Parathyroid adenoma (tissue), 2 donors: Measurements from ENCODE around the gene GNA15.

Experiments
- H2AFZ ChIP-seq: fragments of 300-600 bp; sonication (generic); one replicate; pipeline ENCODE4 v1.7.0; 2017; ENCODE audit warnings: antibody characterized with exemption, mild to moderate bottlenecking
- H3K27ac ChIP-seq: fragments of 300-600 bp; sonication (generic); one replicate; pipeline ENCODE4 v1.7.0; 2017
- H3K27me3 ChIP-seq: fragments of 300-600 bp; sonication (generic); one replicate; pipeline ENCODE4 v1.7.0; 2017; ENCODE audit warnings: low read length; ENCODE audit not compliant: control insufficient read depth, insufficient read depth
- H3K36me3 ChIP-seq: fragments of 300-600 bp; sonication (generic); one replicate; pipeline ENCODE4 v1.7.0; 2017; ENCODE audit warnings: low read length; ENCODE audit not compliant: control insufficient read depth, insufficient read depth
- H3K4me1 ChIP-seq: fragments of 300-600 bp; sonication (generic); one replicate; pipeline ENCODE4 v1.7.0; 2017; ENCODE audit warnings: control low read depth
- H3K4me2 ChIP-seq: fragments of 300-600 bp; sonication (generic); one replicate; pipeline ENCODE4 v1.7.0; 2017; ENCODE audit warnings: low read length
- H3K4me3 ChIP-seq: fragments of 300-600 bp; sonication (generic); one replicate; pipeline ENCODE4 v1.7.0; 2017; ENCODE audit warnings: low read depth, low read length
- H3K79me2 ChIP-seq: fragments of 300-600 bp; sonication (generic); one replicate; pipeline ENCODE4 v1.7.0; 2017; ENCODE audit warnings: control low read depth
- H3K9ac ChIP-seq: fragments of 300-600 bp; sonication (generic); one replicate; pipeline ENCODE4 v1.7.0; 2017; ENCODE audit warnings: mild to moderate bottlenecking
- H3K9me3 ChIP-seq: fragments of 300-600 bp; sonication (generic); one replicate; pipeline ENCODE4 v1.7.0; 2017; ENCODE audit warnings: low read length; ENCODE audit not compliant: control insufficient read depth
- TF ChIP-seq, protein P1 (sequence below): fragments of 300-600 bp; sonication (generic); IDR thresholded peaks from one replicate; pipeline ENCODE4 v1.7.0; 2017; ENCODE audit warnings: antibody characterized with exemption, mild to moderate bottlenecking
- donor health status: primary hyperparathyroidism.

GNA15 gene

DNA sequence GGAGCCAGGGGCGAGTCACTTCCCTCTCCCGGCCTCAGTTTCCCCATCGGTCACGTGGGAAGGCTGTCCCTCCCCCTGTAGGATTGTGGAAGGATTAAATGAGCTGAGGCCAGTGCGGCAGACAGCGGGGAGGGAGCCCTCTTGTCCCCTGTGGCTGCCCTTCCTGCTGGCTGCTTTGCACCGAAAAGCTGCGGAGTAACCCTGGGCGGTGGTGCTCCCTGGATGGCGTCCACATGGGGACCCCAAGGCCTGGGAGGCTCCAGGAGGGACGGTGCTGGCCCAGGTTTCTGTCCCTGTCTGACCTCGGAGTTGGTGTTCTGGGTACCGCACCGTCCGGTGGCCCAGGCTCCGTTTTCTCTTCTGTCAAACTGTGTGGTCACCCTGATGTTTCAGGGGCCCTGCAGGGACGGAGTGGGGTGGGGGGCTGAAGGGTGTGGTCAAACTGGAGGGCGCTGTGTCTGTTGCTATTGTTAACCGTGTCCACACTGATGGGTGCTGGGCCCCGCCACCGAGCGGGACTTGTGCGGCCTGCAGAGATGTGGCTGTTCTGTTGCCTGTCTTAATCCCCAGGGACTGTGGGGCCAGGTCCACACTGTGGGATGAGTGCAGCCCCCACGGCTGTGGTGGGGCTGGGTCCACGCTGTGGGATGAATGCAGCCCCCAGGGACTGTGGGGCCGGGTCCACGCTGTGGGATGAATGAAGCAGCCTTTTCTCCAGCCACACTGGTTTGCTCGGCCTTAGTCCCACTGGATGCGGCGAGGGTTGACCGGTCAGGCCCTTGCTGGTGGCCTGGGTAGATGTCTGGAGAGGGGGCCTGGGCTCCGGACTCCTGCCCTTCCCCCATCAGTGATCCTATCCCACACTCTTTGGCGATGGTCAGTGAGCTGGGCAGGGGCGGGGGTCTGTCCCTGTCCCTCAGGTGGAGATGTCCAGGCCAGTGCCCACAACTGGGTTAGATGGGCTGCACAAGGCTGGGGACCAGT is 34.8 kb upstream of the GNA15 start:
- no peaks in the 10 kb centered on the region for H3K27me3 ChIP-seq
- TF ChIP-seq, protein P1, sequence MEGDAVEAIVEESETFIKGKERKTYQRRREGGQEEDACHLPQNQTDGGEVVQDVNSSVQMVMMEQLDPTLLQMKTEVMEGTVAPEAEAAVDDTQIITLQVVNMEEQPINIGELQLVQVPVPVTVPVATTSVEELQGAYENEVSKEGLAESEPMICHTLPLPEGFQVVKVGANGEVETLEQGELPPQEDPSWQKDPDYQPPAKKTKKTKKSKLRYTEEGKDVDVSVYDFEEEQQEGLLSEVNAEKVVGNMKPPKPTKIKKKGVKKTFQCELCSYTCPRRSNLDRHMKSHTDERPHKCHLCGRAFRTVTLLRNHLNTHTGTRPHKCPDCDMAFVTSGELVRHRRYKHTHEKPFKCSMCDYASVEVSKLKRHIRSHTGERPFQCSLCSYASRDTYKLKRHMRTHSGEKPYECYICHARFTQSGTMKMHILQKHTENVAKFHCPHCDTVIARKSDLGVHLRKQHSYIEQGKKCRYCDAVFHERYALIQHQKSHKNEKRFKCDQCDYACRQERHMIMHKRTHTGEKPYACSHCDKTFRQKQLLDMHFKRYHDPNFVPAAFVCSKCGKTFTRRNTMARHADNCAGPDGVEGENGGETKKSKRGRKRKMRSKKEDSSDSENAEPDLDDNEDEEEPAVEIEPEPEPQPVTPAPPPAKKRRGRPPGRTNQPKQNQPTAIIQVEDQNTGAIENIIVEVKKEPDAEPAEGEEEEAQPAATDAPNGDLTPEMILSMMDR: no peak
- no peak overlapping the region for H3K27ac ChIP-seq
- H3K9me3 ChIP-seq: no peaks in the 10 kb centered on the region
- no peaks in the 10 kb centered on the region for H3K36me3 ChIP-seq
- peaks cover 85% of the 10 kb centered on the region for H3K79me2 ChIP-seq
- H3K4me2 ChIP-seq: no peak overlapping the region
- H2AFZ ChIP-seq: no peak overlapping the region
- no peak overlapping the region for H3K4me3 ChIP-seq
- peaks cover 32% of the 10 kb centered on the region for H3K4me1 ChIP-seq
- H3K9ac ChIP-seq: no peak overlapping the region

DNA sequence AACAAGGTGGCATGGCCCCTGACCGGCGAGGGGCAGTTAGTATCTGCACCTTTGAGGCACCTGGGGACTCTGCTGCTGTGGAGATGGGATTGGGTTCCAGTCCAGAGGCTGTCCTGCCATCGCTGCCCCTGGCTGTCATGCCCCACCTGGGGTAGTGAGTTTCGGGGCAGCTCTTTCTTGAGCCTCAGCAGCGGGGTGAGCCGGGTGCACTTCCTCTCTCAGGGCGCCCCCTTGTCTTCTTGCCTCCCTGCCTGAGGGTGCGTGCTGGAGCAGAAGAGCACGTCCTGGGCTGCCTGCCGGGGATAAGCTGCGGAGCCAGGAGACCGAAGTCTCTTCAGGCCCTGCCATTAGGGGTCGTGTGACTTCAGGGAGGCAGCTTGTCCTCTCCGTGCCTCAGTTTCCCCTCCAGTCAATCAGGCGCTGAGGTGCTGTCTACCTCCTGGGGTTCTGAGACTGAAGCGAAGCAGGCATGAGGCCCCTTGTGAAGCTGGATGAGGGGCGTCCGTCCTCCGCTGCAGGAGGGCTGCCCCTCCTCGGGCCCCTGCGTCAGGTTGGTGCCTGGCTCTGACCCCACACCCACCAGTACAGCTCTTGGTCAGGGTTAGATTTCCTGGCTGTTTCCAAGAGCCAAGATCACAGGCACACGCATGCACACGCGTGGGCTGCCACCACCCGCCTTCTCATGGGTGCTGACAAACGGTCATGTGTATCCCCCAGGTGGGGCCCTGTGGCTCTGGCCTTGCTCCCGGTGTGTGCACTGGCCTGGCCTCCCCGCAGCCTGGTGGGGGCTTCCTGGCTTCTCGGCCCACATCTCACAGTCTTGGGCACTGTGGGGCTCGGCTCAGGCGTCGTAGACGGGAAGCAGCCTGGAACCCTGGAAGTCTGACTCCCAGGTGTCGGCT is 33.3 kb upstream of the GNA15 start:
- Histone ChIP-seq H3K36me3 (no peaks in the 10 kb centered on the region), H3K4me1 (peaks cover 25% of the 10 kb centered on the region), H3K27ac (no peak overlapping the region), H3K4me3 (no peak overlapping the region), H3K9ac (no peak overlapping the region), H2AFZ (no peak overlapping the region), H3K27me3 (no peaks in the 10 kb centered on the region), H3K9me3 (no peaks in the 10 kb centered on the region), H3K4me2 (no peak overlapping the region), H3K79me2 (peaks cover 81% of the 10 kb centered on the region)
- TF ChIP-seq, protein P1: no peak

DNA sequence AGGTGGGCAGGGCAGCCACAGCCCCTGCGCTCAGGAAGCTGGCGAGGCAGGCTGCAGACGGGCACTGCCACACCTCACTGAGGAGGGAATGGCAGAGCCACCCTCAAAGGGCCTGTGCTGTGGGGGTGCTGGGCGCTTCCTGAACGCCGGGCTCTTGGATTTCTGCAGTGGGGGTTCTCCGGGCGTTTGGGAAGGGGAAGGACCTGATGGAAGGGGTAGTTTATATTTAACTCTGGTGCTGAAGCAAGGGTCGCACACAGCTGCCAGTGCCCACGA is 31.2 kb upstream of the GNA15 start:
- H3K36me3 ChIP-seq: no peaks in the 10 kb centered on the region
- TF ChIP-seq, protein P1: no peak
- no peak overlapping the region for H3K27ac ChIP-seq
- H3K4me1 ChIP-seq: peaks cover 5% of the 10 kb centered on the region
- H3K4me2 ChIP-seq: no peak overlapping the region
- no peak overlapping the region for H2AFZ ChIP-seq
- H3K9ac ChIP-seq: no peak overlapping the region
- no peaks in the 10 kb centered on the region for H3K9me3 ChIP-seq
- H3K79me2 ChIP-seq: peaks cover 75% of the 10 kb centered on the region
- H3K4me3 ChIP-seq: no peak overlapping the region
- no peaks in the 10 kb centered on the region for H3K27me3 ChIP-seq

DNA sequence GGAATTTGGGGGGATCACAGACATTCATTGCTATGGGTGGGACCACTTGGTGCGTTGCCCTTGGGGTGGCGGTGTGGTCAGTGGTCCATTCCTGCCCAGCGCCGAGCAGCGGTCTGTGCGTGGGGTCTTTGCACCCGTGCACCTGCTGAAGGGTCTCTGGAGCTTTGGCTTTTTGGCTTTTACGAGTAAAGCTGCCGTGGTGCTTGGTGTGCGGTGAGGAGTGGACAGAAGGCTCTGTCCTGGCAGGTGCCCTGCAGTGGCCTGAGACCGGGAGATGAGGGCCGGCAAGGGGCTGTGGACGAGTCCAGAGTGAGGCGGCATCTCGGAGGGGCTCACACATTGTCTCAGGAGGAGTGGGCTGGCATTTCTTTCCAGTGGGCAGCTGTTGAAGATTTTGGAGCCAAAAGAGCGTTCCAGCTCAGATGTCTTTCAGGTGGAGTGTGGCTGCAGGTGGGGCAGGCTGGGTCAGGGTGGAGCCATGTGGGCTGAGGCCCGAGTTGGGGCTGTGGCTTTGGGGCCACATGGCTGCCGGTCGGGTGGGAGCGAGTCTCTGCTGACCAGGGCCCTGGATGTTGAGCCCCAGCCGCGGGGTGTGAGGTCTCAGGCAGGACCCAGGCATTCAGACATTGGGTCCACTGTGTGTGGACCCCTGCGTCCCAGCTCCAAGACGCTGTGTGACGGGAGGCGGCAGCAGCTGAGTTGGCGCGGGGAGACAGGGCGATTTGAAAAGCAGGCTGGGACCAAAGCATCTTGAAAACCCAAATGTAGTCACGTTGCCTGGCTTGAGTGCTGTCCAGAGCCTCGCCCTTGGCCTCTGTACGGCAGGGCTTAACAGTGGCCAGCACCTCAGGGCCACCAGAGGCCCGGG is 30.0 kb upstream of the GNA15 start:
- Histone ChIP-seq H3K9ac (no peak overlapping the region), H3K36me3 (no peaks in the 10 kb centered on the region), H3K27me3 (no peaks in the 10 kb centered on the region), H3K27ac (no peak overlapping the region), H3K4me3 (no peak overlapping the region), H3K79me2 (peaks cover 70% of the 10 kb centered on the region), H3K9me3 (no peaks in the 10 kb centered on the region), H3K4me1 (peaks cover 5% of the 10 kb centered on the region), H2AFZ (no peak overlapping the region), H3K4me2 (no peak overlapping the region)
- TF ChIP-seq, protein P1: no peak
